ENCODE results near the gene REV1.

GRCh38 chr2:99507937-99508818 is 18.4 kb upstream of the REV1 start:
- TF ChIP-seq ZNF114 (tag by site-specific recombination; IDR thresholded peaks at IDR 0.05) = no peak
- TF ChIP-seq ZNF530 (tag by site-specific recombination; IDR thresholded peaks at IDR 0.05; ENCODE audit: low read depth) = no peak
- no peak for TF ChIP-seq YY1 (tag by site-specific recombination; IDR thresholded peaks at IDR 0.05)
- TF ChIP-seq ZNF280D (tag by site-specific recombination; IDR thresholded peaks at IDR 0.05) = no peak
- no peak for TF ChIP-seq ZNF274 (IDR thresholded peaks at IDR 0.05; ENCODE audit: low read length)
- no peak for TF ChIP-seq ZNF274 (tag by site-specific recombination; IDR thresholded peaks at IDR 0.05; ENCODE audit: borderline replicate concordance)
- TF ChIP-seq ZNF23 (tag by site-specific recombination; IDR thresholded peaks at IDR 0.05; ENCODE audit: borderline replicate concordance) = no peak
- no peak for TF ChIP-seq CTCF (tag by site-specific recombination; IDR thresholded peaks at IDR 0.05)
- TF ChIP-seq ZNF518A (tag by site-specific recombination; conservative IDR thresholded peaks at IDR 0.05; ENCODE audit: low read depth) = no peak
- TF ChIP-seq KLF1 (tag by site-specific recombination; IDR thresholded peaks at IDR 0.05) = no peak
- no peak for TF ChIP-seq HOXA7 (CRISPR knock-in tag; IDR thresholded peaks at IDR 0.05; ENCODE audit: borderline replicate concordance)
